ENCODE data around the gene B3GAT1.
A peak's percentile ranks its signal among the peaks of the same experiment; 100 is the strongest.
"Not testable (repeated sequence)": the region's sequence is repeated elsewhere in the genome, so short reads cannot be mapped to it uniquely, and the experiment has no call there.

Gene B3GAT1, protein sequence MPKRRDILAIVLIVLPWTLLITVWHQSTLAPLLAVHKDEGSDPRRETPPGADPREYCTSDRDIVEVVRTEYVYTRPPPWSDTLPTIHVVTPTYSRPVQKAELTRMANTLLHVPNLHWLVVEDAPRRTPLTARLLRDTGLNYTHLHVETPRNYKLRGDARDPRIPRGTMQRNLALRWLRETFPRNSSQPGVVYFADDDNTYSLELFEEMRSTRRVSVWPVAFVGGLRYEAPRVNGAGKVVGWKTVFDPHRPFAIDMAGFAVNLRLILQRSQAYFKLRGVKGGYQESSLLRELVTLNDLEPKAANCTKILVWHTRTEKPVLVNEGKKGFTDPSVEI

DNA sequence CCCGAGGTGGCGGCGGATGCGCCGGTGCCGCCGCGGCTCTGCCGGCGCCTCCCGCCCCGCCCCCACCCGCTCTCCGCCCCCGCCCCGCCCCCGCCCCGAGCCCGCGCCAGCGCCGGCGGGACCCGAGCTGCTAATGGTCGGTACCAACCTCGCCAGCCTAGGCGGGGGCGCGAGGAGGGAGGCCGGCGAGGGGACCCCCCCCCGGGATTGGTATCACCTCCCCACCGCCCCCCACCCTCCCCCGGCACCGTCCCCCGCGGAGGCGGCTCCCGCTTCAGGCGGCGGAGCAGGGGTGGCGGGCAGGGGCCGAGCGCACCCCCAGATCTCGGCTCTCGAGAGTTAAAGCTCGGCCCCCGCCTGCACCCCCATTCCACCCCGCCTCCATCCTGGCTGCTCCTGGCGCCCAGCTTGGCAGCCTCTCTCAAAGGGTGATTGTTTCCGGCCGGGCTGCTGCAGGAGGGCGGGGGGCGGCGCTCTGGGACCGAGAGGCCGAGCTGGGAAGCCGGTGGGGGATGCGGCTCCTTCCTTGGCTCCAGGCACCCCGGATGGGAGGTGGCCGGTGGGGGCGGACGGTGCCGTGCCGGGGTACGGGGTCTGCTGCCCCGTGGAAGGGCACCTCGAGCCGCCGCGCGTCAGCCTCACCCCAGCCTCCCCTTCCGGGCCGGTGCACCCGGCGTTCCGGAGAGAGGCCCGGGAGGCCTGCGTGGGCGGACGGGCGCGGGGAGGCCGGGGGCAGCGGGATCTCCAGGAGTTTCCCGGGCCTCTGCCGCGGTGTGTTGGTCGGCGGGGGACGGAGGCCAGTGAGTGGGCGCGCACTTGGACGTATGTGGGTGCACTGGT, at the start of gene B3GAT1:
TSS of gene B3GAT1 (minus strand) at position 40 of the 840 bp plus-strand sequence. CDS start 24,583 bp downstream, outside the sequence.
- H3K4me3 ChIP-seq (ENCODE audit: low read length): peak within 1 kb of the TSS; percentile 53
- no peak for DNase-seq (ENCODE audit: low read depth)
- TF ChIP-seq, protein P1, sequence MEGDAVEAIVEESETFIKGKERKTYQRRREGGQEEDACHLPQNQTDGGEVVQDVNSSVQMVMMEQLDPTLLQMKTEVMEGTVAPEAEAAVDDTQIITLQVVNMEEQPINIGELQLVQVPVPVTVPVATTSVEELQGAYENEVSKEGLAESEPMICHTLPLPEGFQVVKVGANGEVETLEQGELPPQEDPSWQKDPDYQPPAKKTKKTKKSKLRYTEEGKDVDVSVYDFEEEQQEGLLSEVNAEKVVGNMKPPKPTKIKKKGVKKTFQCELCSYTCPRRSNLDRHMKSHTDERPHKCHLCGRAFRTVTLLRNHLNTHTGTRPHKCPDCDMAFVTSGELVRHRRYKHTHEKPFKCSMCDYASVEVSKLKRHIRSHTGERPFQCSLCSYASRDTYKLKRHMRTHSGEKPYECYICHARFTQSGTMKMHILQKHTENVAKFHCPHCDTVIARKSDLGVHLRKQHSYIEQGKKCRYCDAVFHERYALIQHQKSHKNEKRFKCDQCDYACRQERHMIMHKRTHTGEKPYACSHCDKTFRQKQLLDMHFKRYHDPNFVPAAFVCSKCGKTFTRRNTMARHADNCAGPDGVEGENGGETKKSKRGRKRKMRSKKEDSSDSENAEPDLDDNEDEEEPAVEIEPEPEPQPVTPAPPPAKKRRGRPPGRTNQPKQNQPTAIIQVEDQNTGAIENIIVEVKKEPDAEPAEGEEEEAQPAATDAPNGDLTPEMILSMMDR (conservative IDR thresholded peaks at IDR 0.05; ENCODE audit: low read depth, low read length): no peak

DNA sequence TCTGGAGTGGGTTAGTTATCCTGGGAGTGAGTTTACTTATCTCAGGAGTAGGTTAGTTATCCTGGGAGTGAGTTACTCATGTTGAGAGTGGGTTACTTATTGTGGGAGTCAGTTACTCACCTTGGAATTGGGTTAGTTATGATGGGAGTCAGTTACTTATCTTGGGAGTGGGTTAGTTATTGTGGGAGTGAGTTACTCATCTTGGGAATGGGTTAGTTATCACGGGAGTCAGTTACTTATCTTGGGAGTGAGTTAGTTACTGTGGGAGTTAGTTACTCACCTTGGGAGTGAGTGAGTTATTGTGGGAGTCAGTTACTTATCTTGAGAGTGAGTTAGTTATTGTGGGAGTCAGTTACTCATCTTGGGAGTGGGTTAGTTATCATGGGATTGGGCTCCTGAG, 49.6 kb upstream of the B3GAT1 start:
- TF ChIP-seq, protein P1 (conservative IDR thresholded peaks at IDR 0.05; ENCODE audit: low read depth, low read length): no peak
- DNase-seq (ENCODE audit: low read depth): no peak
- H3K4me3 ChIP-seq (ENCODE audit: low read length): no peak overlapping the region

DNA sequence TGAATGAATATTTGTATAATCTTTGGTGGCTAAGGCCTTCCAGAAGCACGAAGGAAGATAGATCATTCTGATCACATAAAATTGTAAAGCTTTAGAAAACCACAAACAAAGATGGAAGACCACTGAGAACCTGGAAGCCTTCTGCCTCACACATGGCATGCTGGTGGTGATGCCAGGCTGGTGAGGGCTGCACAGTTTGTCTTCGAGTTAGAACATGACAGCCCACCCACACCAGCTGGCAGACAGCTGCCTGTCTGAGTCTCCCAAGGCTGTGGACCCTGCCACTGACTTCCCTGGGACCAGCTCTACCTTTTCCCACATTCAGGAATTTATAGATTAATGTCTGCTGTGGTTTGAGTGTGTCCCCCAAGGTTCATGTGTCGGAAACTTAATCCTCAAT, 48.8 kb upstream of the B3GAT1 start:
- DNase-seq (ENCODE audit: low read depth): no peak
- TF ChIP-seq, protein P1 (conservative IDR thresholded peaks at IDR 0.05; ENCODE audit: low read depth, low read length): no peak
- H3K4me3 ChIP-seq (ENCODE audit: low read length): no peak overlapping the region

DNA sequence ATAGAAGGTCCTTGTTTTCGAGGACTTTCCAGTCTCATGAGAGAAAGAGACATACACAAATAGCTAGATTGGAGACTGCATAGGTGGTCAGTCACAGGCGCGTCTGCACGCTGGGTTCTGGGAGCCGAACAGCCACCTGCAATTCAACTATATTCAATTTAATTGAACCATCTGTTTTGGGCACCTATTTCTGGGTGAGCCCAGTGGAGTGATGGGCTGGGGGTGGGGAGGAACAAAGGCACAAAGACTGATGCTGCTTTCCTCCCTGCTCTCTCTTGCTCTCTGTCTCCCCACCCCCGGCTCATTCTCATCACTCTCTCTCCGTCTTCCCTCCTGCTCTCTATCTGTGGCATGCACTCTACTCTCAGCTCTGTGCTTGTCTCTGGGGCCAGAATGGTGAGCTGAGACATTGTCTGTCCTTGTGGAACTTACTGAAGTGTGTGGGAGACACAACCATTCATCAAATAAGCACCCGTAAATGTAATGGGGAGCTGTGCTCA, 48.1 kb upstream of the B3GAT1 start:
- DNase-seq (ENCODE audit: low read depth): no peak

DNA sequence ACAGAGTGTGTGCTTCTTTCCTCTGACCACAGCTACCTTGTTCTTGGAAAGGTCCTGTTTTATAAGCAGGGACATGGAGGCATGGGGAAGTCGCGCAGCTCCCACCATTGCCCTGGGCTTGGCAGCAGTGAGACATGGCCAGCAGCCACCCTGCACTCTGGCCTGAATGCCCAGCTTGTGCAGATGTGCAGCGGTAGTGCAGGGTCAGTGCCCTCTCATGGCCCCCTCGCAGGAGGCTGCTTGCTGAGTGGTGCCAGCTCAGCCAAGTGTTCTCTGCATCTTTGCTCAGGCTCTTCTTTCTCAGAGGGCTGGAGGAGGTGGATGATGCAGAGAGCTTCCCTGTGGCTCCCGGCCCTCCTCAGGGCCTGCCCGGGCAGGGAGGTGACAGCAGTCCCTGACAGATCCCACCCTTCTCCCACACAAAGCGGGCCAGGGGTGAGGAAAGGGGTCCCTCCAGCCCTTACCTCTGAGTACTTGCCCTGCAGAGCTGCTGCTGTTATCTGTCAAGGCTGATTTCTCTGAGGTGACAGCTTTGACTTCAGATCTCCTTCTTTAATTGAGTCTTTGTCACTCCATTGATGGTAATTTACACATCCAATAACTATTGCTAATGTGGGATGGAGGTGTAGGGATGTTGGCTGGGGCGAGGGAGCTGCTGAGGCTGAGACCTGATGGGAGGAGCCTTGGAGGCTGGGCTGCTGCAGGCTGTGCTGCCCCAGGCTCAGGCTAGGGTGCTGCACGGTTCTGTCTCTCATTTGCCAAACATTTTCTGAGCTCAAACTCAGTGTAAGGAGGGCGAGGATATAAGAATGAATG, 47.4 kb upstream of the B3GAT1 start:
- TF ChIP-seq, protein P1 (conservative IDR thresholded peaks at IDR 0.05; ENCODE audit: low read depth, low read length): no peak

More for the DNA sequence above, 48.1 kb upstream of the B3GAT1 start:
- TF ChIP-seq, protein P1 (conservative IDR thresholded peaks at IDR 0.05; ENCODE audit: low read depth, low read length): no peak
- no peak overlapping the region for H3K4me3 ChIP-seq (ENCODE audit: low read length)

DNA sequence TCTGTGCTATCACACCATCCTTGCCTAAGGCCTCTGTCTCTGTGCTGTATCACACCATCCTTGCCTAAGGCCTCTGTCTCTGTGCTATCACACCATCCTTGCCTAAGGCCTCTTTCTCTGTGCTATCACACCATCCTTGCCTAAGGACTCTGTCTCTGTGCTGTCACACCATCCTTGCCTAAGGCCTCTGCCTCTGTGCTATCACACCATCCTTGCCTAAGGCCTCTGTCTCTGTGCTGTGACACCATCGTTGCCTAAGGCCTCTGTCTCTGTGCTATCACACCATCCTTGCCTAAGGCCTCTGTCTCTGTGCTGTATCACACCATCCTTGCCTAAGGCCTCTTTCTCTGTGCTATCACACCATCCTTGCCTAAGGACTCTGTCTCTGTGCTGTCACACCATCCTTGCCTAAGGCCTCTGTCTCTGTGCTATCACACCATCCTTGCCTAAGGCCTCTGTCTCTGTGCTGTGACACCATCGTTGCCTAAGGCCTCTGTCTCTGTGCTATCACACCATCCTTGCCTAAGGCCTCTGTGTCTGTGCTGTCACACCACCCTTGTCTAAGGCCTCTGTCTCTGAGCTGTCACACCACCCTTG, 45.5 kb upstream of the B3GAT1 start:
- not testable (repeated sequence) for DNase-seq (ENCODE audit: low read depth); H3K4me3 ChIP-seq (ENCODE audit: low read length)

More for the DNA sequence above, 47.4 kb upstream of the B3GAT1 start:
- DNase-seq (ENCODE audit: low read depth): no peak
- no peak overlapping the region for H3K4me3 ChIP-seq (ENCODE audit: low read length)
